Activated CD8-positive, alpha-beta memory T cell treated with anti-CD3 and anti-CD28 coated beads for 1 hour (primary cell): ENCODE data around the gene DNAH7.
"Not testable (repeated sequence)": the region's sequence is repeated elsewhere in the genome, so short reads cannot be mapped to it uniquely, and the experiment has no call there.

ENCODE experiments used
- DNase-seq, 2 donors: peaks; one replicate each; pipeline ENCODE4 v3.0.0-alpha.2; 2020; ENCODE audit warnings: low read depth in 1 of 2; ENCODE audit errors: extremely low read depth in 1 of 2

The DNAH7 gene

DNA sequence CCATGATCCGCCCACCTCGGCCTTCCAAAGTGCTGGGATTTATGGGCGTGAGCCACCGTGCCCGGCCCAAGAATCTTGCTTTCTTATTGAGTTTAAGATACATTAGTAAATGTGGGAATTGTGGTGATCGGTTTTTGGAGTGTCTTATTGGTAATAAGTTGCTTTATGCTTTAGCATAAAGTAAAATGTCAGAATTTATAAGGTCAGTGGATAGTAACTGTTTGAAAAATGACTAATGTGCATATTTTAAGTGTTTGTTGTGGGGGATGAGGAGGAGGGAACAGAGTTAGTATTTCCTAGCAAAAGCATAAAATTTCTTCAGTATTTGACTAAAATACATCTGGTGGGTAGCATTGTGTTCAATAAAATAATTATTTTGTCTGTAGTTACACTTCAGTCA, 334.2 kb downstream of the DNAH7 start:
- no peak for DNase-seq

DNA sequence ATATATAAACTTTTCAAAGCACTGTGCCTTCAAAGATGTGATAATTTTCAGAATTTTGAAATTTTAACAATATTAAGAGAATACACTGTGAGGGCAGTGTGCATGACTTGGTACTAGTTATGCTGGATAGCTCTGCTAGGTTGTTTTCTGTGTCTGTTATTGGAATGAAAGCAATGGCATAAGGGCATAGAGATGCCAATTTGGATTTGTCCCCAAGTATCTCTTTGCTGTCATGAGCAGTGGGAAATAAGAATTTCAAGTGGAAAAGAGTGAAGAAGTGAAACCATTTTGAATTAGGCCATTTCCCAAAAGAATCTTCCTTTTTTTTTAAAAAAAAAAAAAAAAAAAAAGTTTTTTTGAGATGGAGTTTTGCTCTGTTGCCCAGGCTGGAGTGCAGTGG, 334.8 kb downstream of the DNAH7 start:
- no peak for DNase-seq

DNA sequence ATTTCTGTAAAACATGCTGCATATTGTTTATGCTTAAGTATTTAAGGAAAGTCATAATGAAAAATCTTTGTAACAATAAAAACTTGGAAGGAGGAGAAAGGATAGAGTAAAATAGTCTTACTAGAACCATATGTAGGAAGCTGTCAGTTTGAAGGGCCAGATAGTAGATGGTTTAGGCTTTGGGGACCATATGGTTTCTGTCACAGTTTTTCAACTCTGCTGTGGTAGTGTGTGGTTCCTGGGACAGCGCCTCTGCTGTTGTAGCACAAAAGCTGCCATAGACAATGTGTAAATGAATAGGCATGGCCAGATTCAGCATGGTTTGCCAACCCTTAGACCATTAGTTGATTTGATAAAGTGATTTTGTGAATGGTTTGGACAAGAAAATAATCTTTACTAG, 336.1 kb downstream of the DNAH7 start:
- DNase-seq, result no peak

DNA sequence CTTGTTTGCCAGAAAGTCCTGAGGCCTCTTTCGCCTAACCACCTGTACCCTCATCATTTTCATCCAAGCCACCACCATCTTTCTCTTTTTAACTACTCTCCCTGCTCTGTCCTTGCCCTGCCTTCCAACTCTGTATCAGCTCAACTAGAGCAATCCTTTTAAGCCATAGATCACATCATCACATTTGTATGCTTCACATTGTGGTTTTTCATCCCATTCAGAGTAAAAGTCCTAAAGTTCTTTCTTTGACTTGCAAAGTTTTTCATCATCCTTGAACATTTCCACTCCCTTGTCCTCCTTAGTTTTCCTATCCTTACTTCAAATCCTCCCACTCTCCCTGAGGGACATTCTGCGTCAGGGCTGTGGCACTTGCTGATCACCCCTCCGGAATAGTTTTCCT, 337.7 kb downstream of the DNAH7 start:
- no peak for DNase-seq

DNA sequence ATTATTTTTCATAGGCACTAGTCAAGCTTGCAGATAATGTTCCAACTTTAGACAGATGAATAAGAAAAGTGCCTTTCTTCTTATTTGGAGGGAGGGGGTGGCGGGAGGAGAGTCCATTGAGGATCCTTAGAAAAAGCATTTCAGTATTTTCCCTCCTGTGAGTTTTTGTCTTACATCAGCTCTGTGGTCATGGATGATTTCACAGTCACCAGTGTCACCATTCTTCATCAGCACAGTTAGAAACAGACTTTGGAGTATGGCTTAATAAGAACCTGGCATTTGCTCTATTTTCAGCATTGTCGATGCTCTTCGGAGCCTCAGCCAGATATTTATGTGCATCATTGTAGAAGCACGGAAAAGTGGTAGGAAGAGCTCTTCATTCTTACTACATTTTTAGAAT, 341.5 kb downstream of the DNAH7 start:
- no peak for DNase-seq

GRCh38 chr2:195722075-195722474, 346.6 kb downstream of the DNAH7 start:
- DNase-seq, result no peak

- DNase-seq, result no peak
Observed at GRCh38 chr2:195721042-195721441, 347.6 kb downstream of the DNAH7 start.

GRCh38 chr2:195716466-195716865, 352.2 kb downstream of the DNAH7 start:
- no peak for DNase-seq

DNA sequence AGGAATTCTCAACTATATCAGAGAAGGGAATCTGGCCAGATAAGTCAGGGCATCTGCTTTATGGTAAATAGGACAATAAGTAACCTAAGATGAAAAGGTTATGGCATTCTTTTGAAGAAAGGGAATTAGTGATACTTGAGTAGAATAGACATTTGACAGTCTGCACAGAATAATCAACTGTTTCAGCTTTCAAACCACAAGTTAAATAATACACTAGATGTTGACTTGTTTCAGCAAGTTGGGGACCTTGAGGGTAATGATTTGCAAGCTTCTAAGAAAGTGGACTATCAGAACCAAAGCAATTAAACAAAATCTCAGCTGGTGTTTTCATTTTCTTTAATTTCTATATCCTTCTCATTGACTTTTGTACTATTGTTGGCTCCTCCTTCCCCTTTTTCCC, 357.2 kb downstream of the DNAH7 start:
- DNase-seq, result no peak

DNA sequence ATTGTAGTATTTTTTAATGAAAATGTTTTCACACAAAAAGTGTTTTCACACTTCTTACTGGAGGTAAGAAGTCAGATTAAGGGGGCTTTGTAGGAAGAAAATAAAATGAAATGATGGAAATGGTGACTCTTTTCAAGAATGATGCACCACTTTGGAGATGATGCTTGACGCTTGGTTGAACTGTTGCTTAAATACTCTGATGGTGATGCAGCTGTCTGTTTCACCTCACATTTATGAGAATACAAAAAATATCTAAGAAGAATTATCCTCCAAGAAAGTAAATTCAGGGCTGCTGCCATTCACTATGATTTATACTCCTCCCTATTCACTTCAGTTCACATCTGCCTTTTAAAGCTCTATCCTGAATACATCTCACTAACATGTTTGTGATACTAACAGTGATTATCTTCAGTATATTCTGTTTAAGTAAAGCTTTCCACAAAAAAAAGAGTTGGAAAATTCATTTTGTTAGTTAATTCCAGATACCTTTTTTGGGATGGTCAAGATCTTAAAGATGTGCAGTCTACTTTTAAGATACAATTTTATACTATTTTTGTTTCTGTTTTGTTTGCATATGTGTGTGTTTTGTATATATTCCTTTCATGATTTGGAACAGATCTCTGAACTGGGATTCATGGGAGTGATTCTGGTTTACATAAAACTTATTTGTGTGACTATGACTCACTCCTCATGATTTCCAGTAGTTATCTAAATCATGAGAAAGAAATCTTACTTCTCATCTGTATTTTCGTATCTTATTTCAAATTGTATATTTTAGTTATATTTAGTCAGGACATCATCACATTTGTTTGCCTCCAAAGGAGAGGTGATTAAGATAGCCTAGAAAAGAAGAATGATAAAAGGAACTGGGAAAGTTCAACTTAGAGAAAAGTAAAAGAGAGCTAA, 358.5 kb downstream of the DNAH7 start:
- no peak for DNase-seq

DNA sequence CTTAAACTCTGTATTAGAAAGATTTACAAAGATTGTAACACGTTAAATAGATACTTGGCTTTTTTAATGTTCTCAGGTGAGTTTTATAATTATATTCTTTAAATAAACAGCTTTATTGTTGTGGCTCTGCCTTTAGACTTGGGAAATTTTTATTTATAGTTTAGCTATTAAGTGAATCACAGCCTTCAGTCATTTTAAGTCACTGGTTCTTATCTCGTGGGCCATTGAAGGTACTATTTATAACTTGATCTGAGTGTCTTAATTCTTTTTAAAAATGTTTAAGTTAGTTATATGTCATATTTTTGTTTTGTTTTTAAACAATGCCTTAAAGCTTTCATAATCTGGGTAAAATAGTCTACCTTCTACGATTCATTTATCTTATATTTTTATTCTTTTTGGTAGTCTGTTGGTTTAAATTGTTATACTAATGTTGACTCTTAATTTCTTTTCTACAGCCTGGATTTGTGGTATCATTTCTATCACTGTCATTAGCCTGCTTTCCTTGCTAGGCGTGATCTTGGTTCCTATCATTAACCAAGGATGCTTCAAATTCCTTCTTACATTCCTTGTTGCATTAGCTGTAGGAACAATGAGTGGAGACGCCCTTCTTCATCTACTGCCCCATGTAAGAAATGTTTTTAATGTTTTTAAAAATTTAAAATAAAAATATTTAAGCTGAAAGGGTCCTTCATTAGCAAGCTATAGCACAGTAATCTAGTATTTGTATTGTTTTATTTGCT, 362.3 kb downstream of the DNAH7 start:
- no peak for DNase-seq

DNA sequence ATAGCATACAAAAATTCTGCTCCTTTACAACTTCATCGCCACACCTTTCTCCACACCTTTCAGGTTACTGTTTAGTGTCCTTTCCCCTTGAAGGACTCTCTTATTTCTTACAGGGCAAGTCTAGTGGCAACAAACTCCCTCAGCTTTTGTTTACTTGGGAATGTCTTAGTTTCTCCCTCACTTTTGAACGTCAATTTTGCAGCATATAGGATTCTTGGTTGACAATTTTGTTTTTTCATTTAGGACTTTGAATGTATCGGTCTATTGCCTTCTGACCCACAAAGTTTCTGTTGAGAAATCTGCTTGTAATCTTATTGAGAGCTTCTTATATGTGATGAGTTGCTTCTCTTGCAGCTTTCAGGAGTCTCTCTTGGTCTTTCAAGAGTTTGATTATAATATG, 368.2 kb downstream of the DNAH7 start:
- no peak for DNase-seq

DNA sequence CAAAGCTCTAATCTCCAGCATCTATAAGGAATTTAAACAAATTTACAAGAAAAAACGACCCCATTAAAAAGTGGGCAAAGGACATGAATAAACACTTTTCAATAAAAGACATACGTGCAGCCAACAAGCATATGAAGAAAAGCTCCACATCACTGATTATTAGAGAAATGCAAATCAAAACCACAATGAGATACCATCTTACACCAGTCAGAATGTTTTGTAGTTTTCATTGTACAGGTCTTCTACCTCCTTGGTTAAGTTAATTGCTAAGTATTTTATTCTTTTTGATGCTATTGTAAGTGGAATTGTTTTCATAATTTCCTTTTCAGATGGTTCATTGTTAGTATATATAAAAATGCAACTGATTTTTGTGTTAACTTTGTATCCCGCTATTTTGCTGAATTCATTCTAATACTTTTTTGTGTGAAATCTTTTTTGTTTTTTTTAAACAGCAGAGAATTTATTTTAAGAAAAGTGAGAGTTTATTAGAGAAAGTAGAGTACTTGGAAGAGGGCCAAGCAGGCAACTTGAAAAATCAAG, 370.9 kb downstream of the DNAH7 start:
- no peak for DNase-seq

DNA sequence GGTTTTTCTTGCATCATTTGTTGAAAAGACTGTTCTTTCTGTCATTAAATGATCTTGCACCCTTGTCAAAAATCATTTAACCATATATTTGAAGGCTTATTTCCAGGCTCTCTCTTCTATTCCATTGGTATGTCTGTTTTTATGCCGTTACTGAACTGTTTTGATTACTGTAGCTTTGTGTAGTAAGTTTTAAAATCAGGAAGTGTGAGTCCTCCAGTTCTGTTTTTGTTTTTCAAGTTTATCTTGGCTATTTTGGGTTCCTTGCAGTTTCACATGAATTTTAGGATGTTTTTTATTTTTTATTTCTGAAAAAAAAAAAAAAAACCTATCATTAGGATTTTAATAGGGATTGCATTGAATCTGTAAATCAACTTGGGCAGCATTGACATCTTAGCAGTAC, 372.6 kb downstream of the DNAH7 start:
- no peak for DNase-seq

GRCh38 chr2:195695002-195695631, 373.5 kb downstream of the DNAH7 start:
- no peak for DNase-seq

GRCh38 chr2:195694553-195694952, 374.1 kb downstream of the DNAH7 start:
- DNase-seq, result no peak

DNA sequence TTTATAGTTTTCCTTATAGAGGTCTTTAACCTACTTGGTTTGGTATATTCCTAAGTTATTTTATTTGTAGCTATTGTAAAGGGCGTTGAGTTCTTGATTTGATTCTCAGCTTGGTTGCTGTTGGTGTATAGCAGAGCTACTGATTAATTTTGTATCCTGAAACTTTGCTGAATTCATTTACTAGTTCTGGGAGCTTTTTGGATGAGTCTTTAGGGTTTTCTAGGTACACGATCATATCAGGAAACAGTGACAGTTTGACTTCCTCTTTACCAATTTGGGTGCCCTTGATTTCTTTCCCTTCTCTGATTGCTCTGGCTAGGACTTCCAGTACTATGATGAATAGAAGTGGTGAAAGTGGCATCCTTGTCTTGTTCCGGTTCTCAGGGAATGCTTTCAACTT, 376.1 kb downstream of the DNAH7 start:
- not testable (repeated sequence) for DNase-seq
